Activated naive CD4-positive, alpha-beta T cell treated with anti-CD3 and anti-CD28 coated beads, Interleukin-2, amount 10 ng/mL, durations not matched to agents 7 days and 5 days (primary cell): ENCODE results near the gene CFAP54.
"Not testable (repeated sequence)": the region's sequence is repeated elsewhere in the genome, so short reads cannot be mapped to it uniquely, and the experiment has no call there.

Source experiments
- CTCF ChIA-PET: fragments of 350-600 bp; sonication (Branson Sonifier 250); formaldehyde crosslinking; loops from one replicate; lab custom pipeline; 2021; ENCODE audit warnings: antibody characterized with exemption; lab: Charles Lee
- DNase-seq: peaks from one replicate; pipeline ENCODE4 v3.0.0-alpha.2; 2020
- H3K27ac Mint-ChIP-seq: one replicate; pipeline ENCODE4 v1.8.0; 2021; ENCODE audit warnings: mild to moderate bottlenecking, moderate library complexity, mixed read lengths
- H3K27me3 Mint-ChIP-seq: one replicate; pipeline ENCODE4 v1.8.0; 2021; ENCODE audit warnings: mild to moderate bottlenecking, mixed read lengths
- H3K36me3 Mint-ChIP-seq: one replicate; pipeline ENCODE4 v1.8.0; 2021; ENCODE audit warnings: mixed read lengths
- H3K4me1 Mint-ChIP-seq: one replicate; pipeline ENCODE4 v1.8.0; 2021; ENCODE audit warnings: mixed read lengths
- H3K4me3 Mint-ChIP-seq: one replicate; pipeline ENCODE4 v1.8.0; 2021; ENCODE audit warnings: mild to moderate bottlenecking, moderate library complexity, mixed read lengths
- H3K9me3 Mint-ChIP-seq: one replicate; pipeline ENCODE4 v1.8.0; 2021; ENCODE audit warnings: mixed read lengths

CFAP54 gene

DNA sequence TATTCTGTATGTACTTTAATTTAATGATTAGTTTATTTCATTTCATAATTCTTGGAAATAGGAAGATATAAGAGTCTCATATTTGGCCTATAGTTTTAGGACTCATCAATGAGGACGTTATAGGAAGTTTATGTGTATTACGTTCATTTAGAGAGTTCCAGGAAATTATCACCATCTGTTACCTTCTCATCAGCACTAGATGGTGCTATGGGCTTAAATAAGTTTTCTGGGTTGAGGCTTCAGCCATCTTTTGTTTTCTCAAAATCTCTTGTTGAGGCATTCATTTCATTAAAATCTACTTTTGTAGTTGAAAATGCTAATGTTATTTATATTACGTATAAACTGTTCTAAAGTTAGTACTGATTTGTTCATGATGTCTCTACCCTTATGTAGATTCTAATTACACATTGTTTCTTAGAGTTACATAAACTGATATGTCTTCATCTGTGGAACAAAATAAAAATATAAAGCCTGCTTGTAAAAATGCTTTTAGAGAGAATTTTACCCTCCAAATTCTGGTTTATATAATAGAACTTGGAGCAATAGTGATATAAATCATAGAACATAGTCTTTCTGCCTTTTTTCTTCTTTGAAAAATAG, 89.2 kb downstream of the CFAP54 start:
- Mint-ChIP-seq H3K36me3 (no peaks in the 10 kb centered on the region), H3K4me1 (no peaks in the 10 kb centered on the region), H3K27me3 (no peaks in the 10 kb centered on the region), H3K4me3 (no peak overlapping the region), H3K27ac (no peak overlapping the region), H3K9me3 (no peaks in the 10 kb centered on the region)
- no peak for DNase-seq
- CTCF ChIA-PET: interaction anchor here (0.7 to 1.8 kb wide), 11 partner anchors 56 to 1407 kb away, joined by 3 to 11 read pairs (median 8); no protein-coding TSS in a partner anchor

DNA sequence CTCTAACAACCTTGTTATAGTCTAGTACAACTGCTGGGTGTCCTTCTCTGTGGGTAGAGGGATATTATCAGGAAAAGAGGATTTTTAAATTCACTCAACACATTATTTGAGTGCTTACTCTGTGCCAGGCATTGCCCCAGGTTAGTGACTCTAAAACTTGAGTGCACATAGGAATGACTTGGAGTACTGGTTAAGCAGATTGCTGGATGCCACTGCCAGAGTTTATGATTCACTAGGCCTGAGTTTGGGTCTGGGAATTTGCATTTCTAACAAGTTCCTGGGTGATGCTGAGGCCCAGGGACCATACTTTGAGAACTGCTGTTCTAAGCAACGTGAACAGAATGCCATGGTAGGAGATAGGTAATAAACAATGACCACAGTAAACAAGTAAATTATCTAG, 96.6 kb downstream of the CFAP54 start:
- CTCF ChIA-PET: no interaction called here

GRCh38 chr12:96587691-96588090, 98.3 kb downstream of the CFAP54 start:
- H3K36me3 Mint-ChIP-seq: no peaks in the 10 kb centered on the region
- CTCF ChIA-PET: no interaction called here
- H3K4me3 Mint-ChIP-seq: no peak overlapping the region
- peaks cover 19% of the 10 kb centered on the region for H3K27me3 Mint-ChIP-seq
- H3K9me3 Mint-ChIP-seq: no peaks in the 10 kb centered on the region
- DNase-seq: no peak
- no peaks in the 10 kb centered on the region for H3K4me1 Mint-ChIP-seq
- no peak overlapping the region for H3K27ac Mint-ChIP-seq

More for the DNA sequence above, 96.6 kb downstream of the CFAP54 start:
- DNase-seq: no peak
- no peaks in the 10 kb centered on the region for H3K36me3 Mint-ChIP-seq
- H3K27ac Mint-ChIP-seq: no peak overlapping the region
- H3K4me1 Mint-ChIP-seq: no peaks in the 10 kb centered on the region
- H3K4me3 Mint-ChIP-seq: no peak overlapping the region
- H3K27me3 Mint-ChIP-seq: peaks cover 14% of the 10 kb centered on the region
- no peaks in the 10 kb centered on the region for H3K9me3 Mint-ChIP-seq

GRCh38 chr12:96590970-96591369, 101.6 kb downstream of the CFAP54 start:
- Mint-ChIP-seq H3K4me3 (no peak overlapping the region), H3K27me3 (peaks cover 19% of the 10 kb centered on the region), H3K36me3 (no peaks in the 10 kb centered on the region), H3K4me1 (no peaks in the 10 kb centered on the region), H3K9me3 (no peaks in the 10 kb centered on the region), H3K27ac (no peak overlapping the region)
- DNase-seq: no peak
- CTCF ChIA-PET: no interaction called here

DNA sequence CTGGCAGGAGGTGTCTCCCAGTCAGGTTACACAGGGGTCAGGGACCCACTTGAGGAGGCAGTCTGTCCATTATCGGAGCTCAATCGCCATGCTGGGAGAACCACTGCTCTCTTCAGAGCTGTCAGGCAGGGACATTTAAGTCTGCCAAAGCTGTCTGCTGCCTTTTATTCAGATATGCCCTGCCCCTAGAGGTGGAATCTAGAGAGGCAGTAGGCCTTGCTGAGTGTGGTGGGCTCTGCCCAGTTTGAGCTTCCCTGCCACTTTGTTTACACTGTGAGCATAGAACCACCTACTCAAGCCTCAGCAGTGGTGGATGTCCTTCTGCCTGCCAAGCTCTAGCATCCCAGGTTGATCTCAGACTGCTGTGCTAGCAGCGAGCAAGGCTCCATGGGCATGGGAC, 115.0 kb downstream of the CFAP54 start:
- H3K4me3 Mint-ChIP-seq, H3K27me3 Mint-ChIP-seq, H3K27ac Mint-ChIP-seq, DNase-seq, H3K9me3 Mint-ChIP-seq, H3K4me1 Mint-ChIP-seq, H3K36me3 Mint-ChIP-seq, CTCF ChIA-PET: not testable (repeated sequence)

DNA sequence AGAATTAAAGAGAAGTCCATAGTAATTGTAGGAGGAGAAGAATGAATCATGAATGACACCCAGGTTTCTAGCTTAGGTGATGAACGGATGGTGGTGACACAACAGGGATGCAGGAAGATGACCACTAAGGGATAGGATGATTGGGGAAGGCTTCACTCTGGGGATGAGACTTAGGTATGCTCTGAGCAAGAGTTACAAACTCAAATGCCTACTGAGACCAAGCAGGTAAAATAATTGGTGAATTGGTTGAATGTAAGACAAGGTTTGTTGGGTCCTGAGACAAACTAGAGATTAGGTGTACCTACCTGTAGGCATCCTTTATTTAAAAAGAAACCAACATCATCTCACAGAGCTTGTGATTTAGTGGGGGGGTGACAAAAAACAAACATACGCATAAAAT, 116.3 kb downstream of the CFAP54 start:
- H3K27me3 Mint-ChIP-seq: peaks cover 4% of the 10 kb centered on the region
- H3K27ac Mint-ChIP-seq: no peak overlapping the region
- DNase-seq: no peak
- H3K9me3 Mint-ChIP-seq: no peaks in the 10 kb centered on the region
- CTCF ChIA-PET: no interaction called here
- no peaks in the 10 kb centered on the region for H3K36me3 Mint-ChIP-seq
- H3K4me3 Mint-ChIP-seq: no peak overlapping the region
- no peaks in the 10 kb centered on the region for H3K4me1 Mint-ChIP-seq

DNA sequence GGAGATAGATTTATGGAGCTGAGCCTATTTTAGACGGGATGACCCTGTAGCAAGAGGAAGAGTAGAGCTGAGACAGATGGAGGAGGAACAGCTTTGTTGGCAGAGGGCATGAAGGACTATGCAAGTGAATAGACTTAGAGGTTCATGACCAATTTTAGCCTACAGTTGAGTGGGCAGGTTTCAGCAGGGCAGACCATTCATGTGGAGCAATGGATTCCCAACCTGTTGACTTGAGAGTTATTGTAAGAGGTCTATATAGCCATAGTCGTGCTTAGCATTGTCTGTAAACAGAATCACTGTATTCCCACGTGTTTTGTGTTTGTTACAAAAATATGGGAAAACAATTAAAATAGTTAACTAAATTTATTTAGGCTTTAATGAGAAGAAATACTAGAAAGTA, 116.8 kb downstream of the CFAP54 start:
- Mint-ChIP-seq H3K27ac (no peak overlapping the region), H3K9me3 (no peaks in the 10 kb centered on the region), H3K4me1 (no peaks in the 10 kb centered on the region), H3K27me3 (peaks cover 4% of the 10 kb centered on the region), H3K36me3 (no peaks in the 10 kb centered on the region), H3K4me3 (no peak overlapping the region)
- no peak for DNase-seq
- CTCF ChIA-PET: no interaction called here

GRCh38 chr12:96606644-96607043, 117.3 kb downstream of the CFAP54 start:
- Mint-ChIP-seq H3K9me3 (no peaks in the 10 kb centered on the region), H3K27me3 (peaks cover 4% of the 10 kb centered on the region), H3K36me3 (no peaks in the 10 kb centered on the region), H3K4me3 (no peak overlapping the region), H3K27ac (no peak overlapping the region), H3K4me1 (no peaks in the 10 kb centered on the region)
- DNase-seq: no peak
- CTCF ChIA-PET: no interaction called here

DNA sequence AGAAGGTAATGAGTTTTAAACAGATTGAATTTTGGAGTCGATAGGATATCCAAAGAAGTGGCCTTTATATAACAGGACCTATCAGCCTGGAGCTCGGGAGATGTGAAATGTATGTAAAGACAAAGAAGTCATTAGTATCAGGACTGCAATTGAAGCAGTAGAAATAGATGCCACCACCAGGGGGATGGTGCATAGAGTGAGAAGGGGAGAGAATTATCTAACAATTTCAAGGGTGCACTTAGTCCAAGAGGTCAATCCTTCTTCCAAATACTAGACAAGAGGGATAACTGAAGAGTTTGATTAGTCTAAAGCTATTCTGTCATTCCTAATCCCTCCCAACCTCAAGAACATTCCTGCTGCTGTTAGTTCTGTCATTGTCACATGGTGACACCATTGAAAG, 127.8 kb downstream of the CFAP54 start:
- Mint-ChIP-seq H3K4me3 (no peak overlapping the region), H3K36me3 (no peaks in the 10 kb centered on the region), H3K9me3 (no peaks in the 10 kb centered on the region), H3K27me3 (no peaks in the 10 kb centered on the region), H3K27ac (no peak overlapping the region), H3K4me1 (no peaks in the 10 kb centered on the region)
- CTCF ChIA-PET: no interaction called here
- no peak for DNase-seq

DNA sequence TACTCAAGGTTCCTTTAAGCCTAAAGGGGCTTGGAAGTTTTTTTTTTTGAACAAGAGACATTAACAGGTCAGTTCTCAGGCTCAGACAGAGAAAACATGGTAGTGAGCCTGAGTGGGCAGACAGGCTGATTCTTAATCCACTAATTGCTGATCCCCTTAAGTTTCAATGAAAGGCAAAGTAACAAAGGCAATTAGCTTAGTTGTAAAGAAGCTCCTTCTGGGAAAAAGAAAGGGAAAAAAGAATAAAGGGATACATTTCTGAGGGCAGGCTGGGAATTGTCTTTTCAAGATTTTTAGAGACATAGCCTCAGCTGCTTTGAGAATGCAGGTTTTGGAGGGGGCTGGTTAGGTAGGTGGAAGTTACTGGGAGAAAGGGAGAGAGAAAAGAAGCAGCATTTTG, 133.8 kb downstream of the CFAP54 start:
- Mint-ChIP-seq H3K9me3 (no peaks in the 10 kb centered on the region), H3K4me3 (no peak overlapping the region), H3K27me3 (peaks cover 4% of the 10 kb centered on the region), H3K27ac (no peak overlapping the region), H3K36me3 (no peaks in the 10 kb centered on the region), H3K4me1 (no peaks in the 10 kb centered on the region)
- no peak for DNase-seq
- CTCF ChIA-PET: no interaction called here

- CTCF ChIA-PET: no interaction called here
- peaks cover 4% of the 10 kb centered on the region for H3K27me3 Mint-ChIP-seq
- no peaks in the 10 kb centered on the region for H3K36me3 Mint-ChIP-seq
- H3K9me3 Mint-ChIP-seq: no peaks in the 10 kb centered on the region
- no peak overlapping the region for H3K4me3 Mint-ChIP-seq
- H3K27ac Mint-ChIP-seq: no peak overlapping the region
- DNase-seq: no peak
- no peaks in the 10 kb centered on the region for H3K4me1 Mint-ChIP-seq
These were observed 134.4 kb downstream of the CFAP54 start for GRCh38 chr12:96623656-96624217.

- H3K36me3 Mint-ChIP-seq: no peaks in the 10 kb centered on the region
- no peak overlapping the region for H3K4me3 Mint-ChIP-seq
- no peak overlapping the region for H3K27ac Mint-ChIP-seq
- H3K27me3 Mint-ChIP-seq: no peaks in the 10 kb centered on the region
- CTCF ChIA-PET: interaction anchor here (1.6 kb wide), 1 partner anchor 16 kb away, joined by 4 read pairs; no protein-coding TSS in a partner anchor
- no peak for DNase-seq
- no peaks in the 10 kb centered on the region for H3K9me3 Mint-ChIP-seq
- no peaks in the 10 kb centered on the region for H3K4me1 Mint-ChIP-seq
These were observed 146.5 kb downstream of the CFAP54 start for GRCh38 chr12:96635844-96636243.

DNA sequence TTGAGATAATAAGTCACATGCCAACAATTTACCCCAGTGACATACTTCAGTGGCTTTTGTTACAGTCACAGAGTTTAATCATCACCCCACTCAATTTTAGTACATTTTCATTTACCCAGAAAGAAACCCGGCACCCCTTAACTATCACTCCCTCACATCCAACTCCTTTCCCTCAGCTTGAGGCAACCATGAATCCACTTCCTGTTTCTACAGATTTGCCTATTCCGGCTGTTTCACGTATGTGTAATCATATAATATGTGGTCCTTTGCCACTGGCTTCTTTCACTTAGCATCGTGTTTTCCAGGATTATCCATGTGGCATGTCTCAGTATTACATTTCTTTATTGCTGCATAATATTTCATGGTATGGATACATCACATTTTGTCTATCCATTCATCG, 147.5 kb downstream of the CFAP54 start:
- H3K4me1 Mint-ChIP-seq: no peaks in the 10 kb centered on the region
- no peaks in the 10 kb centered on the region for H3K36me3 Mint-ChIP-seq
- CTCF ChIA-PET: no interaction called here
- H3K27ac Mint-ChIP-seq: no peak overlapping the region
- H3K4me3 Mint-ChIP-seq: no peak overlapping the region
- no peaks in the 10 kb centered on the region for H3K27me3 Mint-ChIP-seq
- no peak for DNase-seq
- peaks cover 2% of the 10 kb centered on the region for H3K9me3 Mint-ChIP-seq

DNA sequence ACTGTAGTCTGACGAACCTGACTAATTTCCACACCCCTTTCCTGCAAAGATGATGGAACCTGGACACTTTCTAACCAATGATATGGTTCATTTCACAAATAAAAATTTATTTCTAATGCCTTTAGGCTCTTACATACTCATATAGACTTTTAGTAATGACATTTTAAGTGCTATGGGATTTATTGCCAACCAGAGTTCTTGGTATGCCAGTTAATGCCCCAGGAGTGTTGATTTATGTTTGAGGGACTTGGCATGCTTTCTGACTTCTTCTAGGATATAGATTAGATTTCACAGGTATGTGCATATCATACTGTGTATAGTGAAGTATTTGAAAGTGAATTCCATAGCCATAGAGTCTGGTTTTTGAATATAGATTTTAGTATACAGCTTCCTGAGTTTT, 159.5 kb downstream of the CFAP54 start:
- no peak for DNase-seq
- Mint-ChIP-seq H3K4me1 (no peaks in the 10 kb centered on the region), H3K9me3 (peaks cover 2% of the 10 kb centered on the region), H3K27ac (no peak overlapping the region), H3K4me3 (no peak overlapping the region), H3K36me3 (no peaks in the 10 kb centered on the region), H3K27me3 (peaks cover 11% of the 10 kb centered on the region)
- CTCF ChIA-PET: no interaction called here

- H3K27ac Mint-ChIP-seq: no peak overlapping the region
- no peaks in the 10 kb centered on the region for H3K36me3 Mint-ChIP-seq
- CTCF ChIA-PET: no interaction called here
- H3K4me1 Mint-ChIP-seq: no peaks in the 10 kb centered on the region
- no peak for DNase-seq
- H3K9me3 Mint-ChIP-seq: no peaks in the 10 kb centered on the region
- no peak overlapping the region for H3K4me3 Mint-ChIP-seq
- H3K27me3 Mint-ChIP-seq: peaks cover 11% of the 10 kb centered on the region
These were observed 163.5 kb downstream of the CFAP54 start for GRCh38 chr12:96652870-96653269.
